ENCODE measurements around the gene RHOJ. TPM values are rescaled to one million over a fixed set of nuclear protein-coding genes. Genes with fewer than 3 reads are reported as not detected.

The RHOJ gene
- total RNA-seq, 1 experiment from 2014 or later, result not detected

DNA sequence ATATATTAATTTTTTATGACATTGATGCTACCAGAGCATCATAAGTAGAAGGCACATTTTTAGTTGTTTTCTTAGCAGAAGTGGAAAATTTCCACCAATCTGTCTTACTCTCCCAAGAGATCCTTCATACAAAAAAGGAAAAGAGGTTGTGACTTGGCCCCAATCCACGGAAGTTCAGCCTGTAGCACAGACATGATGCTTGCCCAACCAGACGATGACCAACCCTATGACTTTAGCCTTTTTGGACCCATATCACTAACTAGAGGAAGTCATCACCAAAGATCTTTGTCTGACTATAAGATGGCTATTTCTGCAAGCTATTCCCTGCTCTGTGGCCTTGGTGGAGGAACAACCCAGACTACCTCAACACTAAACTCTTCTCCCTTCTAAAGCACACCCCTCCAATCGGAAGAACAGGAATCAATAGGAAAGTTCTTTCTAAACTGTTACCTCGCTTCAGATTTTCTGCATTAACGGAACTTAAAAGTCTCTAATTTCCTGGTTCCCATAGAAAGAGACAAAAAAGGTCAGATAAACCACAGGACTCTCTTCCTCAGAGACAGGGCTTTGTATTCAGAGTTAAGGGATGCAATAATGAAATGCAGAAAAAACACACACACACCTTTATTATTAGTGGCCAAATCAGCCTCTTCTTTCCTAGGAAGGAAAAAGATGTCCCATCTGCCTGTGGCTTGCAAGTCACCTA is 4.1 kb upstream of the RHOJ start:
- peaks cover 13% of the 10 kb centered on the region; the same call in 1 of the 2 replicates for H3K27me3 ChIP-seq (ENCODE audit: insufficient read depth, low read length)
- no peaks in the 10 kb centered on the region for H4K20me1 ChIP-seq (ENCODE audit: insufficient read depth)
- H3K27ac ChIP-seq (ENCODE audit: low read depth, low read length), result no peak overlapping the region
- ATAC-seq, result no peak
- CTCF ChIA-PET, result no interaction called here
- intact Hi-C loops (cut with micrococcal nuclease), result no loop called here
- TF ChIP-seq EZH2 (IDR thresholded peaks at IDR 0.05), result no peak
- no peaks in the 10 kb centered on the region for H3K9me2 ChIP-seq (ENCODE audit: insufficient read depth)
- no peak overlapping the region for H3K9ac ChIP-seq (ENCODE audit: low read length)
- POLR2A ChIA-PET, result no interaction called here
- no peaks in the 10 kb centered on the region for H3K79me2 ChIP-seq (ENCODE audit: insufficient read depth, low read length)
- H3K4me2 ChIP-seq (ENCODE audit: low read length), result no peak overlapping the region
- BruUV-seq (replicated peaks), result no TSS peak
- no peak for DNase-seq (ENCODE audit: low read depth, low spot score)
- RAD21 ChIA-PET (ENCODE audit: low non-redundant PET in 1 of 2, low total read pairs in 2 of 2, uncharacterized antibody in 2 of 2, unreplicated experiment in 2 of 2), result no interaction called here
- no peak overlapping the region for H3K4me3 ChIP-seq (replicated peaks in 1 of 2; ENCODE audit: low read depth in 1 of 2, low read length in 2 of 2)
- no peaks in the 10 kb centered on the region for H3K9me3 ChIP-seq (ENCODE audit: control insufficient read depth in 1 of 2, insufficient read depth in 1 of 2, low read depth in 1 of 2, low read length in 2 of 2)
- no peaks in the 10 kb centered on the region for H3K36me3 ChIP-seq (ENCODE audit: control insufficient read depth in 1 of 2, insufficient read depth in 2 of 2, low read length in 2 of 2)
- H2AFZ ChIP-seq (ENCODE audit: low read depth, low read length, poor library complexity, severe bottlenecking), result no peak overlapping the region
- H3K4me1 ChIP-seq (ENCODE audit: control insufficient read depth in 1 of 2, insufficient read depth in 2 of 2, low read length in 2 of 2), result no peaks in the 10 kb centered on the region

DNA sequence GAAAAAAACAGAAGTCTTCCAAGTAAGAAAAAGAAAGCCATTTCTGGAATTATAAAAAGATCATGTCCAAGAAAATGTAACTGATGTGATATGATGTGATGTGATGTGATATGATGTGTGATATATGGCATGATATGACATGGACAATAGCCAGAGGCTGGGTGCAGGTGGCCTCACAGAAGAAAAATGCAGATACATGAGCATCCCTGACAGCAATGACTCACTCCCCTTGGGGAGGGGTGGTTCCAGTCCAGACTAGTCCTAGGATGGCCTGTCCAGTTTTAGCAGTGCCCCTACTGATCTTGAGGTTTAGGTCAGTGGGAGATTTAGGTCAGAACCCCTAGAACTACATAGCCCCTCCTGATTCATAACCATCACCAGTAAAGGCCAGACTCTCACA is 3.5 kb upstream of the RHOJ start:
- H3K4me1 ChIP-seq (ENCODE audit: control insufficient read depth in 1 of 2, insufficient read depth in 2 of 2, low read length in 2 of 2), result no peaks in the 10 kb centered on the region
- H3K27ac ChIP-seq (ENCODE audit: low read depth, low read length), result no peak overlapping the region
- H3K27me3 ChIP-seq (ENCODE audit: insufficient read depth, low read length), result peaks cover 15% of the 10 kb centered on the region; the same call in 1 of the 2 replicates
- H3K9me3 ChIP-seq (ENCODE audit: control insufficient read depth in 1 of 2, insufficient read depth in 1 of 2, low read depth in 1 of 2, low read length in 2 of 2), result no peaks in the 10 kb centered on the region
- no TSS peak for BruUV-seq (replicated peaks)
- no peak overlapping the region for H3K4me3 ChIP-seq (replicated peaks in 1 of 2; ENCODE audit: low read depth in 1 of 2, low read length in 2 of 2)
- intact Hi-C loops (cut with micrococcal nuclease), result no loop called here
- no peaks in the 10 kb centered on the region for H4K20me1 ChIP-seq (ENCODE audit: insufficient read depth)
- ATAC-seq, result no peak
- DNase-seq (ENCODE audit: low read depth, low spot score), result no peak
- no peaks in the 10 kb centered on the region for H3K79me2 ChIP-seq (ENCODE audit: insufficient read depth, low read length)
- no peak overlapping the region for H2AFZ ChIP-seq (ENCODE audit: low read depth, low read length, poor library complexity, severe bottlenecking)
- H3K4me2 ChIP-seq (ENCODE audit: low read length), result no peak overlapping the region
- ChIA-PET POLR2A (no interaction called here), RAD21 (ENCODE audit: low non-redundant PET in 1 of 2, low total read pairs in 2 of 2, uncharacterized antibody in 2 of 2, unreplicated experiment in 2 of 2) (no interaction called here), CTCF (no interaction called here)
- TF ChIP-seq EGR1 (IDR thresholded peaks at IDR 0.05; ENCODE audit: low read depth), result no peak
- TF ChIP-seq ZFX (IDR thresholded peaks at IDR 0.05), result no peak
- no peaks in the 10 kb centered on the region for H3K36me3 ChIP-seq (ENCODE audit: control insufficient read depth in 1 of 2, insufficient read depth in 2 of 2, low read length in 2 of 2)
- no peaks in the 10 kb centered on the region for H3K9me2 ChIP-seq (ENCODE audit: insufficient read depth)
- H3K9ac ChIP-seq (ENCODE audit: low read length), result no peak overlapping the region

DNA sequence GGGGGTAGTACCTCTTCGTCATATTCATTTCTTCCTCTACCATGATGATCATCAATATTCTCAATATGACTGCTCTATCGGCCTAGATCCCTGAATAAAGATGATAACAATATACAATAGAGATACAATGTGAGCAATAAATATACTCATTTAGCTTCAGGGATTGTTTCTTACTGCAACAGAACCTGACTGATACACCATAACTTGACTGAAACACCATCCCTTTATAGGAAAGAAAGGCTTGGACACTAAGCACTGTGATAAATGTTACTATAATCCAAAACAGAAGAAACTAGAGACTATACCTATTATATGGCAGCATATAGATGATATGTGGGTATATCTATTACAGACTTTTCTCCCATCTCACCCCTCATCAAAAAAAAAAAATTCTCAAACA is 1.2 kb upstream of the RHOJ start:
- no peak for DNase-seq (ENCODE audit: low read depth, low spot score)
- ATAC-seq, result no peak
- intact Hi-C loops (cut with micrococcal nuclease), result no loop called here
- Histone ChIP-seq H3K4me2 (ENCODE audit: low read length) (no peak overlapping the region), H3K27ac (ENCODE audit: low read depth, low read length) (no peak overlapping the region), H3K27me3 (ENCODE audit: insufficient read depth, low read length) (peaks cover 31% of the 10 kb centered on the region; the same call in 1 of the 2 replicates), H3K4me1 (ENCODE audit: control insufficient read depth in 1 of 2, insufficient read depth in 2 of 2, low read length in 2 of 2) (no peaks in the 10 kb centered on the region), H3K9me2 (ENCODE audit: insufficient read depth) (no peaks in the 10 kb centered on the region), H3K9ac (ENCODE audit: low read length) (no peak overlapping the region), H2AFZ (ENCODE audit: low read depth, low read length, poor library complexity, severe bottlenecking) (no peak overlapping the region), H4K20me1 (ENCODE audit: insufficient read depth) (no peaks in the 10 kb centered on the region), H3K79me2 (ENCODE audit: insufficient read depth, low read length) (no peaks in the 10 kb centered on the region), H3K9me3 (ENCODE audit: control insufficient read depth in 1 of 2, insufficient read depth in 1 of 2, low read depth in 1 of 2, low read length in 2 of 2) (no peaks in the 10 kb centered on the region), H3K4me3 (replicated peaks in 1 of 2; ENCODE audit: low read depth in 1 of 2, low read length in 2 of 2) (no peak overlapping the region), H3K36me3 (ENCODE audit: control insufficient read depth in 1 of 2, insufficient read depth in 2 of 2, low read length in 2 of 2) (no peaks in the 10 kb centered on the region)
- POLR2A ChIA-PET, result no interaction called here
- CTCF ChIA-PET, result no interaction called here
- BruUV-seq (replicated peaks), result no TSS peak
- RAD21 ChIA-PET (ENCODE audit: low non-redundant PET in 1 of 2, low total read pairs in 2 of 2, uncharacterized antibody in 2 of 2, unreplicated experiment in 2 of 2), result no interaction called here
- TF ChIP-seq FOSL1 (IDR thresholded peaks at IDR 0.05; ENCODE audit: low read depth) (no peak), POLR2AphosphoS5 (IDR thresholded peaks at IDR 0.05; ENCODE audit: low read depth, low read length) (no peak), YY1 (IDR thresholded peaks at IDR 0.05; ENCODE audit: extremely low read depth, insufficient replicate concordance, low read depth, low read length) (no peak), SIN3A (IDR thresholded peaks at IDR 0.05; ENCODE audit: low read depth) (no peak), REST (IDR thresholded peaks at IDR 0.05; ENCODE audit: low read depth) (no peak), SP1 (IDR thresholded peaks at IDR 0.05; ENCODE audit: low read depth) (no peak), JUND (IDR thresholded peaks at IDR 0.05) (no peak), CEBPB (IDR thresholded peaks at IDR 0.05; ENCODE audit: low read depth) (no peak), EGR1 (IDR thresholded peaks at IDR 0.05; ENCODE audit: low read depth) (no peak), EZH2phosphoT487 (IDR thresholded peaks at IDR 0.05; ENCODE audit: borderline replicate concordance) (no peak)
